ENCODE data around the gene PIK3R3.

Gene PIK3R3

GRCh38 chr1:46132529-46133180, at the start of gene PIK3R3:
TSS of gene PIK3R3 (minus strand) at chr1:46132629. CDS start at chr1:46131952, 677 bp downstream.
- ATAC-seq (peak; percentile 98), DNase-seq (ENCODE audit: low spot score in 2 of 2) (peak; percentile 81 to 95)
- peak within 1 kb of the TSS; percentile 99 for H3K4me3 Mint-ChIP-seq
- H3K36me3 Mint-ChIP-seq = peaks cover 6% of the 10 kb centered on the region
- peak within 1 kb of the TSS; percentile 100 for H3K27ac Mint-ChIP-seq
- no peaks in the 10 kb centered on the region for H3K9me3 Mint-ChIP-seq
- H3K4me1 Mint-ChIP-seq = peaks cover 30% of the 10 kb centered on the region

- H3K9me3 Mint-ChIP-seq = no peaks in the 10 kb centered on the region
- H3K4me1 Mint-ChIP-seq = peaks cover 21% of the 10 kb centered on the region
- ATAC-seq (no peak), DNase-seq (ENCODE audit: low spot score in 2 of 2) (no peak)
- H3K4me3 Mint-ChIP-seq = no peak overlapping the region
- H3K27ac Mint-ChIP-seq = no peak overlapping the region
- no peaks in the 10 kb centered on the region for H3K36me3 Mint-ChIP-seq
These were observed 49.2 kb upstream of the PIK3R3 start for GRCh38 chr1:46181343-46182260.

DNA sequence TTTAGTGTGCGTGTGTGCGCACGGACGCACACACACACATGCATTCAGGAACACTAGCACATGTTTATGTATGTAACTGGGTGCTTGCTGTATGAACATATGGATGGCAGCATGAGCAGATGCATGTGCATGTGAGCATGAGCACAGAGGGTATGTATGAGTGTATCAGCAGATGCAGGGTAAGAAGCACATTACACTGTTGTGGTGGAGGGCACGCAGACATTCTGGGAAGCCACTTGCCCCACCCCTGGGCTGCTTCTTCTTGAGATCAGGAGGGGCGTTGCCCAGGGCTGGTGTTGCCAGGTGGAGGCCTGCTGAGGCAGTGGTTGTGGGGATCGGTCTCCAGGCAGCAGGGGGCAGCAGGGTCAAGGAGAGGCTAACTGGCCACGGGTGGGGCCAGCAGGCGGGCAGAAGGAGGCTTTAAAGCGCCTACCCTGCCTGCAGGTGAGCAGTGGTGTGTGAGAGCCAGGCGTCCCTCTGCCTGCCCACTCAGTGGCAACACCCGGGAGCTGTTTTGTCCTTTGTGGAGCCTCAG, 47.7 kb upstream of the PIK3R3 start:
- H3K4me3 Mint-ChIP-seq = no peak overlapping the region
- H3K9me3 Mint-ChIP-seq = no peaks in the 10 kb centered on the region
- DNase-seq (ENCODE audit: low spot score in 2 of 2) (no peak), ATAC-seq (no peak)
- H3K27ac Mint-ChIP-seq = no peak overlapping the region
- H3K4me1 Mint-ChIP-seq = peaks cover 16% of the 10 kb centered on the region
- no peaks in the 10 kb centered on the region for H3K36me3 Mint-ChIP-seq

GRCh38 chr1:46179138-46180081, 47.0 kb upstream of the PIK3R3 start:
- no peaks in the 10 kb centered on the region for H3K9me3 Mint-ChIP-seq
- peaks cover 8% of the 10 kb centered on the region for H3K4me1 Mint-ChIP-seq
- H3K4me3 Mint-ChIP-seq = no peak overlapping the region
- H3K27ac Mint-ChIP-seq = no peak overlapping the region
- H3K36me3 Mint-ChIP-seq = no peaks in the 10 kb centered on the region
- DNase-seq (ENCODE audit: low spot score in 2 of 2) (peak; percentile 44 to 77), ATAC-seq (peak; percentile 76)

- no peak for ATAC-seq
- no peak for DNase-seq (ENCODE audit: low spot score in 2 of 2)
- H3K27ac Mint-ChIP-seq = no peak within 1 kb of the TSS
- no peaks in the 10 kb centered on the region for H3K36me3 Mint-ChIP-seq
- no peaks in the 10 kb centered on the region for H3K9me3 Mint-ChIP-seq
- H3K4me3 Mint-ChIP-seq = no peak within 1 kb of the TSS
- H3K4me1 Mint-ChIP-seq = no peaks in the 10 kb centered on the region
These were observed 43.9 kb upstream of the PIK3R3 start, which contains the start of gene P3R3URF for GRCh38 chr1:46176211-46176865. TSS of gene P3R3URF (minus strand) at chr1:46176488. CDS start at chr1:46176471, 17 bp downstream.

- ATAC-seq (peak; percentile 75), DNase-seq (ENCODE audit: low spot score in 2 of 2) (no peak)
- Mint-ChIP-seq H3K4me3 (no peak overlapping the region), H3K9me3 (no peaks in the 10 kb centered on the region), H3K4me1 (no peaks in the 10 kb centered on the region), H3K27ac (no peak overlapping the region), H3K36me3 (no peaks in the 10 kb centered on the region)
These were observed 42.8 kb upstream of the PIK3R3 start for GRCh38 chr1:46175243-46175642.

DNA sequence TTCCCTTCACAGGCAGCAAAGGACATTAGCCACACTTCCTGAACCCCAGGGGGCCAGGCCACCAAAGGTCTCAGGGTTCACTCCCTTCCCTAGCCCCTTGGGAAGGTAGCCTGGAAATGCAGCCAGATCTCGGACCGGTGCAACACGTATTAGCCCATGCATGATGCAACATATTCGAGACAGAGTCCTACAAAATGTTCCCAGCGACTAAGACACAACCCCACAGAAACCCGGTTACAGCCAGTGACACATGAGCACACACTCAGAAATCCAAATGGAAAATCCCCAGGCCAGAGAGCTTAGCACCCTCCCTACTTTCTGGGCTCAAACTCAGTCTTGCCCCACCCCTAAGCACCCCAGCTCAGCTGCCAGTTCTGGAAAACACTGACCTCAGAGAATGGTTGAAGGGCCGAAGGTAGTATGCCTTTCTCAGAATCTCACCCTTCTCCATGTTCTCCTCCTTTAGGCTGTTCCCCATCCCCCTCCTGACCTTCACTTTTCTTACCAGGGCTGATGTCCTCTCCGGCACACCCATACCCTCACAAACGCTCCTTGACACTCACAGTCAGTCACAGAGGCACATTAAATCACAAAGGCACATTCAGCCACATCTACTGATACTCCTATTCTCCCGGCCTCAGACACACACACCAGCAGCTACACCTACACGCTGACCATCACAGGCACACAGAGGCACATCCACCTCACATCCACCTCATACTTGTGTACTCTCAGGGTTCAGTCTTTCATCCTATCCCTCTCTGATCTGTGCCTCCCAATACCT, 42.2 kb upstream of the PIK3R3 start, which contains the start of gene TSPAN1:
TSPAN1 (plus strand) TSS at position 640 of the 784 bp plus-strand sequence. CDS start 6,021 bp downstream, outside the sequence.
- no peaks in the 10 kb centered on the region for H3K36me3 Mint-ChIP-seq
- H3K4me3 Mint-ChIP-seq = no peak within 1 kb of the TSS
- H3K27ac Mint-ChIP-seq = no peak within 1 kb of the TSS
- ATAC-seq (peak; percentile 8), DNase-seq (ENCODE audit: low spot score in 2 of 2) (no peak)
- no peaks in the 10 kb centered on the region for H3K4me1 Mint-ChIP-seq
- H3K9me3 Mint-ChIP-seq = no peaks in the 10 kb centered on the region

- ATAC-seq = no peak
- no peak for DNase-seq (ENCODE audit: low spot score in 2 of 2)
- Mint-ChIP-seq H3K27ac (no peak overlapping the region), H3K4me3 (no peak overlapping the region), H3K9me3 (no peaks in the 10 kb centered on the region), H3K4me1 (no peaks in the 10 kb centered on the region), H3K36me3 (no peaks in the 10 kb centered on the region)
These were observed 41.0 kb upstream of the PIK3R3 start for GRCh38 chr1:46173361-46173856.

DNA sequence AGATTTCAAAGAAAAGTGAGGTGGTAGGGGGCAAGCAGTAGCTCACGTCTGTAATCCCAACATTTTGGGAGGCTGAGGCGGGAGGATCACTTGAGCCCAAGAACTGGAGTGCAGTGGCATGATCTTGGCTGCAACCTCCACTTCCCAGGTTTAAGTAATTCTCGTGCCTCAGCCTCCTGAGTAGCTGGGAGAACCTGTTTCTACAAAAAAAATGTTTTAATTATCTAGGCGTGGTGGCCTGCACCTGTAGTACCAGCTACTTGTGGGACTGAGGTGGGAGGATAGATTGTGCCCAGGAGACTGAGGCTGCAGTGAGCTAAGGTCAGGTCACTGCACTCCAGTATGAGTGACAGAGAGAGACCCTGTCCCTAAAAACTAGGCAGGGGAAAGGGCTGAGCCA, 39.9 kb upstream of the PIK3R3 start:
- Mint-ChIP-seq H3K27ac (no peak overlapping the region), H3K36me3 (no peaks in the 10 kb centered on the region), H3K9me3 (no peaks in the 10 kb centered on the region), H3K4me1 (peaks cover 6% of the 10 kb centered on the region), H3K4me3 (no peak overlapping the region)
- ATAC-seq = no peak
- no peak for DNase-seq (ENCODE audit: low spot score in 2 of 2)

DNA sequence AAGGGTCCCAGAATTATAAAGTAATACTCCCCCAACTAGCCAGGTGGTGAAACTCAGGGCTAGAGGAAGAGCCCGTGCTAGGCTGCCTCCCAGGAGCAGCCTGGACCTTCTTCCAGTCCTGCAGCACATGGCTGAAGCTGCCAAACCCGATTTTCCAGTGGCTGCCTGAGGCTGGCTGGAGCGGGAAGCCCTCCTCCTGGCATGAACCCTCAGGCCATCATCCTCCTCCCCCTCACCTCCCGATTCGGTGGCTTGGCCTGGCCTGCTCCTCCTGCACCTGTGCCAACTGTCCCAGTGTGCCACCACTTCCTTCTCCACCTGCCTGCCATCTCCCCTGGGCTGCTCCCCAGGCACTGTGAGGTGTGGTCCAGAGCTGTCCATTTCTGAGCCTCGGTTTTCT, 39.4 kb upstream of the PIK3R3 start:
- H3K27ac Mint-ChIP-seq = no peak overlapping the region
- H3K4me1 Mint-ChIP-seq = peaks cover 10% of the 10 kb centered on the region
- H3K36me3 Mint-ChIP-seq = no peaks in the 10 kb centered on the region
- no peak for DNase-seq (ENCODE audit: low spot score in 2 of 2)
- H3K4me3 Mint-ChIP-seq = no peak overlapping the region
- no peaks in the 10 kb centered on the region for H3K9me3 Mint-ChIP-seq
- ATAC-seq = no peak

DNA sequence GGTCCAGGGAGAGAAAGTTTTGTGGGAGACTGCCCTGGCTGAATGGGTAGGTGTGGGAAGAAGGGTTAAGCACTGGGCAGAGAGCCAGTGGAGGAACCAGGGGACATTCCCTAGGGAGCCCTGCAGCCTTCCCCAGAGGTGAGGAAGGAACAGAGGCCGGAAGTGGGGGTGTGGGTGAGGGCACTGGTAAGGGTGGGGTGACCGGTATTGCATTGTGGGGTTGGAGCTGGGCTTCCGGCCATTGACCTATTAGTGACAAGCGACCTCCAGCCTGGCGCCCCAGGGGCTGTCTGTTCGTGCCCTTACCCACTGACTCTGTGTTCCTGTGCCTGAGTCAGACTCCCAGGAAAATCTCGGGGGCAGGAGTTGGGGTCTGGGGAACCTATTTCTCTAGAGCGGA, 38.9 kb upstream of the PIK3R3 start:
- no peak overlapping the region for H3K4me3 Mint-ChIP-seq
- no peaks in the 10 kb centered on the region for H3K9me3 Mint-ChIP-seq
- ATAC-seq (no peak), DNase-seq (ENCODE audit: low spot score in 2 of 2) (no peak)
- no peaks in the 10 kb centered on the region for H3K36me3 Mint-ChIP-seq
- H3K27ac Mint-ChIP-seq = no peak overlapping the region
- peaks cover 15% of the 10 kb centered on the region for H3K4me1 Mint-ChIP-seq

- Mint-ChIP-seq H3K9me3 (no peaks in the 10 kb centered on the region), H3K4me3 (no peak overlapping the region), H3K36me3 (no peaks in the 10 kb centered on the region), H3K27ac (no peak overlapping the region), H3K4me1 (peaks cover 17% of the 10 kb centered on the region)
- no peak for ATAC-seq
- DNase-seq (ENCODE audit: low spot score in 2 of 2) = no peak
These were observed 37.5 kb upstream of the PIK3R3 start for GRCh38 chr1:46169811-46170454.

DNA sequence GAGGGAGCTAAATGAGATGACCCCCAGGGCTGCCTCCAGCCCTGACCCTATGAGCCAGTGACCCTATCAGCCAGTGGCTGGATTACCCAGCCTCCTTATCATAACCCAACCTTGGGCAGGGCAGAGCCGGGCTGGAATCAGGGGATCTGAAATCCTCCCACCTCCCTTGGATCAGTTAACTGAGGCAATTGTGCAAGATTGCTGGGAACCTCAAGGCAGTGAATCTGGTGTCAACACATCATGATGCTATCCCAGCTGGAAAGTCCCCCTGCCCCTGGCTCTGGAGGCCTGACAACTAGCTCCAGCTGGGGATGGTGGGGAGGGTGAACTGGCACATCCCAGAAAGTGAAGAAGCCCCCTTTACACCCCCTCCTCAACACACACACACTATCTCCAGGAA, 36.0 kb upstream of the PIK3R3 start:
- Mint-ChIP-seq H3K4me1 (peaks cover 17% of the 10 kb centered on the region), H3K9me3 (no peaks in the 10 kb centered on the region), H3K4me3 (no peak overlapping the region), H3K36me3 (no peaks in the 10 kb centered on the region), H3K27ac (no peak overlapping the region)
- ATAC-seq = no peak
- no peak for DNase-seq (ENCODE audit: low spot score in 2 of 2)

All from stimulated activated effector memory CD8-positive, alpha-beta T cell treated with anti-CD3 and anti-CD28 coated beads, Interleukin-12 subunit alpha, Interleukin-12 subunit beta, amount 100 ng/mL, for 72 hours (primary cell).